ENCODE measurements around the gene BATF. TPM values are rescaled to one million over a fixed set of nuclear protein-coding genes. Genes with fewer than 3 reads are reported as not detected.

BATF gene
- total RNA-seq, 1 donor from 2014 or later, result 160 TPM

DNA sequence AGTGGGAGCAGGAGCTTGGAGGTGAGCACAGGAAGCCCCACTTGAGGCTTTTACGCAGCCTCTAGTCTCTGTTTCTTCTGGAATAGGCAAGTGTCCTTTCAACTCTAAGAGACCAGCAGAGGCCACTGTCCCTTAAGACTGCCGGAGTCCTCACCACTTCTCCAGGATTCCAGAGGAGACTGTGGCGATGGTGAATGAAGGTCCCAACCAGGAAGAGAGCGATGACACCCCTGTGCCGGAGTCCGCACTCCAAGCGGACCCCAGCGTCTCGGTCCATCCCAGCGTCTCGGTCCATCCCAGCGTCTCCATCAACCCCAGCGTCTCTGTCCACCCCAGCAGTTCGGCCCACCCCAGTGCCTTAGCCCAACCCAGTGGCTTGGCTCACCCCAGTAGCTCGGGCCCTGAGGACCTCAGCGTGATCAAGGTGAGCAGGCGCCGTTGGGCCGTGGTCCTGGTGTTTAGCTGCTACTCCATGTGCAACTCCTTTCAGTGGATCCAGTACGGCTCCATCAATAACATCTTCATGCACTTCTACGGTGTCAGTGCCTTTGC is 56.6 kb downstream of the BATF start:
- Mint-ChIP-seq H3K36me3 (ENCODE audit: low read depth) (no peaks in the 10 kb centered on the region), H3K4me1 (peaks cover 29% of the 10 kb centered on the region), H3K27ac (no peak overlapping the region), H3K9me3 (no peaks in the 10 kb centered on the region), H3K27me3 (peaks cover 3% of the 10 kb centered on the region), H3K4me3 (peak overlapping the region; percentile 89)
- ChIA-PET CTCF (interaction anchor here (1.0 to 9.7 kb wide), 8 partner anchors 19 to 328 kb away, joined by 3 to 264 read pairs (median 4); partner anchors contain the start of genes BATF, ERG28 and TTLL5), POLR2A (interaction anchor here (0.6 to 2.8 kb wide), 8 partner anchors 29 to 452 kb away, joined by 3 to 14 read pairs (median 5); partner anchors contain the start of genes BATF, ERG28, NEK9 and TTLL5)
- ATAC-seq (ENCODE audit: low read depth) (no peak), DNase-seq (no peak)
- intact Hi-C loops (cut with micrococcal nuclease), result loop anchor here (5.0 kb wide), 3 partner anchors 62 to 447 kb away; no protein-coding TSS in a partner anchor
- no peak for TF ChIP-seq CTCF (IDR thresholded peaks at IDR 0.05)

- H3K36me3 Mint-ChIP-seq (ENCODE audit: low read depth), result no peaks in the 10 kb centered on the region
- peaks cover 29% of the 10 kb centered on the region for H3K4me1 Mint-ChIP-seq
- ChIA-PET POLR2A (no interaction called here), CTCF (interaction anchor here (1.0 to 9.7 kb wide), 3 partner anchors 19 to 126 kb away, joined by 3 to 264 read pairs (median 3); partner anchors contain the start of genes ERG28 and TTLL5)
- no peaks in the 10 kb centered on the region for H3K9me3 Mint-ChIP-seq
- H3K27ac Mint-ChIP-seq, result no peak overlapping the region
- DNase-seq, result no peak
- peak overlapping the region; percentile 89 for H3K4me3 Mint-ChIP-seq
- intact Hi-C loops (cut with micrococcal nuclease), result loop anchor here (5.0 kb wide), 3 partner anchors 62 to 447 kb away; no protein-coding TSS in a partner anchor
- ATAC-seq (ENCODE audit: low read depth), result no peak
- no peak for TF ChIP-seq CTCF (IDR thresholded peaks at IDR 0.05)
- peaks cover 3% of the 10 kb centered on the region for H3K27me3 Mint-ChIP-seq
These were observed 57.1 kb downstream of the BATF start for GRCh38 chr14:75579338-75579864.

- ChIA-PET CTCF (interaction anchor here (9.7 kb wide), 1 partner anchor 75 kb away, joined by 264 read pairs; the partner anchor contains the start of genes ERG28 and TTLL5), POLR2A (no interaction called here)
- Mint-ChIP-seq H3K27me3 (peaks cover 3% of the 10 kb centered on the region), H3K27ac (no peak overlapping the region), H3K4me3 (peak overlapping the region; percentile 89), H3K9me3 (no peaks in the 10 kb centered on the region), H3K36me3 (ENCODE audit: low read depth) (no peaks in the 10 kb centered on the region), H3K4me1 (peaks cover 29% of the 10 kb centered on the region)
- intact Hi-C loops (cut with micrococcal nuclease), result loop anchor here (5.0 kb wide), 3 partner anchors 63 to 448 kb away; no protein-coding TSS in a partner anchor
- no peak for DNase-seq
- no peak for TF ChIP-seq CTCF (IDR thresholded peaks at IDR 0.05)
- ATAC-seq (ENCODE audit: low read depth), result no peak
These were observed 57.6 kb downstream of the BATF start for GRCh38 chr14:75579882-75580281.

DNA sequence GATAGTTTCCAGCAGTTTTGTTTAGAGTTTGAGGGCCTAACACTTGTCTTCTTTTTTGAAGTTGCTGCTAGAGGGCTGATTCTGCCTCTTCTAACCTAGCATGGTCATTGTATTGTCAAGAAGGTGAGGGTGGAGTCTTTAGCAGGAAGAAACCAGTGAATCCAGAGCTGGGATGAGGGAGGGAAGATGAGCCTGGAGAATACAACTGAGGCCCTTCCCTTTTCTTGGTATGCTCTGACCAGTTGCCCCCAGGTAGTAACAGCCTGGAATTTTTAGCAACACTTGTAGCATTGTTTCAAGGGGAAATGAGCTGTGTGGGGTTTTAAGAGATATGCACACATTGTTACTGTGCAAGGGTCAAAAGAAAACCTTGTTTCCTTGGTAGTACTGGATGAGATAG is 65.1 kb downstream of the BATF start:
- Mint-ChIP-seq H3K4me1 (peaks cover 5% of the 10 kb centered on the region), H3K27me3 (no peaks in the 10 kb centered on the region), H3K9me3 (no peaks in the 10 kb centered on the region), H3K36me3 (ENCODE audit: low read depth) (no peaks in the 10 kb centered on the region), H3K4me3 (no peak overlapping the region), H3K27ac (no peak overlapping the region)
- TF ChIP-seq CTCF (IDR thresholded peaks at IDR 0.05), result no peak
- intact Hi-C loops (cut with micrococcal nuclease), result no loop called here
- no peak for DNase-seq
- ChIA-PET CTCF (no interaction called here), POLR2A (no interaction called here)
- no peak for ATAC-seq (ENCODE audit: low read depth)

DNA sequence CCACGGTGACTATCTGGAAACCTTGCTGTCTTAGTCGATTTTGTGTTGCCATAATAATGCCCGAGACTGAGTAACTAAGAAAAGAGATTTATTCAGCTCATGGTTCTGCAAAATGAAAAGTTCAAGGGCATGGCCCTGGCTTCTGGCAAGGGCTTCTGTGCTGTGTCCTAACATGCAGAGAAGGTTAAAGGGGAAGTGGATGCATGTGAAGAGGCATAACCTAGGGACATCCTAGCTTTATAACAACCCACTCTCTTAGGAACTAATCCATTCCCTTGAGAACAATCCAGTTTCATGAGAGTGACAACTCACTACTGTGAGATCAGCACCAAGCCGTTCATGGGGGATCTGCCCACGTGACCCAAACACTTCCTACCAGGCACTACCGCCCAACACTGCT is 67.7 kb downstream of the BATF start:
- peaks cover 5% of the 10 kb centered on the region for H3K4me1 Mint-ChIP-seq
- CTCF ChIA-PET, result no interaction called here

More for the DNA sequence above, 67.7 kb downstream of the BATF start:
- no peaks in the 10 kb centered on the region for H3K36me3 Mint-ChIP-seq (ENCODE audit: low read depth)
- H3K27me3 Mint-ChIP-seq, result no peaks in the 10 kb centered on the region
- intact Hi-C loops (cut with micrococcal nuclease), result no loop called here
- H3K27ac Mint-ChIP-seq, result no peak overlapping the region
- POLR2A ChIA-PET, result no interaction called here
- DNase-seq (no peak), ATAC-seq (ENCODE audit: low read depth) (no peak)
- no peaks in the 10 kb centered on the region for H3K9me3 Mint-ChIP-seq
- no peak for TF ChIP-seq CTCF (IDR thresholded peaks at IDR 0.05)
- no peak overlapping the region for H3K4me3 Mint-ChIP-seq
